ENCODE measurements around the gene MARCHF2.
"Not testable (repeated sequence)": the region's sequence is repeated elsewhere in the genome, so short reads cannot be mapped to it uniquely, and the experiment has no call there.

The MARCHF2 gene

DNA sequence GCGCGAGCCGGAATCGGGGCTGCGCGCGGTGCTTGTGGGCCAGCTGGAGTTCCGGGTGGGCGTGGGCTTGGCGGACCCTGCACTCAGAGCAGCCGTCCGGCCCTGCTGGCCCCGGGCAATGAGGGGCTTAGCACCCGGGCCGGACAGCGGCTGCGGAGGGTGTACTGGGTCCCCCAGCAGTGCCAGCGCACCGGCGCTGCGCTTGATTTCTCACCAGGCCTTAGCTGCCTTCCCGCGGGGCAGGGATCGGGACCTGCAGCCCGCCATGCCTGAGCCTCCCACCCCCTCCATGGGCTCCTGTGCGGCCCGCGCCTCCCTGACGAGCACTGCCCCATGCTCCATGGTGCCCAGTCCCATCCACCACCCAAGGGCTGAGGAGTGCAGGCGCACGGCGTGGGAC, 37.3 kb upstream of the MARCHF2 start:
- not testable (repeated sequence) for H3K27me3 ChIP-seq (ENCODE audit: control insufficient read depth, insufficient read depth, low read length); H3K36me3 ChIP-seq (ENCODE audit: control insufficient read depth, insufficient read depth, low read length); H3K27ac ChIP-seq (ENCODE audit: low read length); H3K4me1 ChIP-seq (ENCODE audit: control insufficient read depth, insufficient read depth, low read length); H3K9me3 ChIP-seq (ENCODE audit: control insufficient read depth, insufficient read depth, low read length); H3K4me3 ChIP-seq (ENCODE audit: low read length); DNase-seq (ENCODE audit: low read depth, low spot score)
- WGBS (ENCODE audit: insufficient coverage, insufficient read length), result no CpG with 5 or more reads among the region's 32 CpGs

DNA sequence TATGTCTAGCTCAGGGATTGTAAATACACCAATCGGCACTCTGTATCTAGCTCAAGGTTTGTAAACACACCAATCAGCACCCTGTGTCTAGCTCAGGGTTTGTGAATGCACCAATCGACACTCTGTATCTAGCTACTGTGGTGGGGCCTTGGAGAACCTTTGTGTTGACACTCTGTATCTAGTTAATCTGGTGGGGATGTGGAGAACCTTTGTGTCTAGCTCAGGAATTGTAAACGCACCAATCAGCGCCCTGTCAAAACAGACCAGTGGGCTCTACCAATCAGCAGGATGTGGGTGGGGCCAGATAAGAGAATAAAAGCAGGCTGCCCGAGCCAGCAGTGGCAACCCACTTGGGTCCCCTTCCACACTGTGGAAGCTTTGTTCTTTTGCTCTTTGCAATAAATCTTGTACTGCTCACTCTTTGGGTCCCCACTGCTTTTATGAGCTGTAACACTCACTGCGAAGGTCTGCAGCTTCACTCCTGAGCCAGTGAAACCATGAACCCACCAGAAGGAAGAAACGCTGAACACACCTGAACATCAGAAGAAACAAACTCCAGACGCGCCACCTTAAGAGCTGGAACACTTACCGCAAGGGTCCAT, 36.6 kb upstream of the MARCHF2 start:
- not testable (repeated sequence) for H3K9me3 ChIP-seq (ENCODE audit: control insufficient read depth, insufficient read depth, low read length); H3K27ac ChIP-seq (ENCODE audit: low read length); H3K4me1 ChIP-seq (ENCODE audit: control insufficient read depth, insufficient read depth, low read length); DNase-seq (ENCODE audit: low read depth, low spot score); H3K4me3 ChIP-seq (ENCODE audit: low read length); H3K36me3 ChIP-seq (ENCODE audit: control insufficient read depth, insufficient read depth, low read length); H3K27me3 ChIP-seq (ENCODE audit: control insufficient read depth, insufficient read depth, low read length)
- no CpG with 5 or more reads among the region's 10 CpGs for WGBS (ENCODE audit: insufficient coverage, insufficient read length)

DNA sequence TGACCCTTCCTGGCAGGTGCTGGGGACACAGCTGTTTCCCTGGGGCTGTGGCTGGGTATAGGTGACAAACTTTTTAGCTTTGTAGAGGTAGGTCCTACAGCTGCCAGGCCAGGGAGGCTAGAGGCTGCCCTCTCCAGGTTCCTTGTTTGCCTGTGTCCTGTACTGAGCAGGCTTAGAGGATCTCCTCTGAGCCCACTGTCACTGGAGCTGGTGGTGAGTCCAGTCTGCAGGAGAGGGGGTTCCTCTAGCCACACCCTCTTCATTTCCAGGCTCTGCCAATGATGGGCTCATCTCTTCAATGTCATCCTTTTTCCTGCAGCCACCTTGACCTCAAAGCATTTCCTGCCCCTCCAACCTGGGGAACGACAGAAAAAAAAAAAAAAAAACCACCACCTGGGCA, 35.5 kb upstream of the MARCHF2 start:
- DNase-seq (ENCODE audit: low read depth, low spot score), result no peak
- no CpG with 5 or more reads among the region's 1 CpG for WGBS (ENCODE audit: insufficient coverage, insufficient read length)
- H3K27ac ChIP-seq (ENCODE audit: low read length), result no peak overlapping the region
- H3K36me3 ChIP-seq (ENCODE audit: control insufficient read depth, insufficient read depth, low read length), result no peaks in the 10 kb centered on the region
- no peaks in the 10 kb centered on the region for H3K27me3 ChIP-seq (ENCODE audit: control insufficient read depth, insufficient read depth, low read length)
- H3K4me3 ChIP-seq (ENCODE audit: low read length), result no peak overlapping the region
- no peaks in the 10 kb centered on the region for H3K4me1 ChIP-seq (ENCODE audit: control insufficient read depth, insufficient read depth, low read length)
- H3K9me3 ChIP-seq (ENCODE audit: control insufficient read depth, insufficient read depth, low read length), result no peaks in the 10 kb centered on the region

DNA sequence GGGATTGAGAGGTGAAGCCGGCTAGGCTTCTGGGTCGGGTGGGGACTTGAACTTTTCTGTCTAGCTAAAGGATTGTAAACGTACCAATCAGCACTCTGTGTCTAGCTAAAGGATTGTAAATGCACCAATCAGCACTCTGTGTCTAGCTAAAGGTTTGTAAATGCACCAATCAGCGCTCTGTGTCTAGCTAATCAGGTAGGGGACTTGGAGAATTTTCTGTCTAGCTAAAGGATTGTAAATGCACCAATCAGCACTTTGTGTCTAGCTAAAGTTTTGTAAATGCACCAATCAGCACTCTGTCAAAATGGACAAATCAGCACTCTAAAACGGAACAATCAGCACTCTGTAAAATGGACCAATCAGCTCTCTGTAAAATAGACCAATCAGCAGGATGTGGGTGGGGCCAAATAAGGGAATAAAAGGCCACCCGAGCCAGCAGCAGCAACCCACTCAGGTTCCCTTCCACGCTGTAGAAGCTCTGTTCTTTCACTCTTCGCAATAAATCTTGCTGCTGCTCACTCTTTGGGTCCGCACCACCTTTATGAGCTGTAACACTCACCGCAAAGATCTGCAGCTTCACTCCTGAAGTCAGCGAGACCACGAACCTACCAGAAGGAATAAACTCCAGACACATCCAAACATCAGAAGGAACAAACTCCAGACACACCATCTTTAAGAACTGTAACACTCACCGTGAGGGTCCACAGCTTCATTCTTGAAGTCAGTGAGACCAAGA, 33.8 kb upstream of the MARCHF2 start:
- not testable (repeated sequence) for H3K27me3 ChIP-seq (ENCODE audit: control insufficient read depth, insufficient read depth, low read length); H3K4me3 ChIP-seq (ENCODE audit: low read length); DNase-seq (ENCODE audit: low read depth, low spot score); H3K36me3 ChIP-seq (ENCODE audit: control insufficient read depth, insufficient read depth, low read length); H3K27ac ChIP-seq (ENCODE audit: low read length); H3K4me1 ChIP-seq (ENCODE audit: control insufficient read depth, insufficient read depth, low read length); H3K9me3 ChIP-seq (ENCODE audit: control insufficient read depth, insufficient read depth, low read length)
- no CpG with 5 or more reads among the region's 13 CpGs for WGBS (ENCODE audit: insufficient coverage, insufficient read length)

DNA sequence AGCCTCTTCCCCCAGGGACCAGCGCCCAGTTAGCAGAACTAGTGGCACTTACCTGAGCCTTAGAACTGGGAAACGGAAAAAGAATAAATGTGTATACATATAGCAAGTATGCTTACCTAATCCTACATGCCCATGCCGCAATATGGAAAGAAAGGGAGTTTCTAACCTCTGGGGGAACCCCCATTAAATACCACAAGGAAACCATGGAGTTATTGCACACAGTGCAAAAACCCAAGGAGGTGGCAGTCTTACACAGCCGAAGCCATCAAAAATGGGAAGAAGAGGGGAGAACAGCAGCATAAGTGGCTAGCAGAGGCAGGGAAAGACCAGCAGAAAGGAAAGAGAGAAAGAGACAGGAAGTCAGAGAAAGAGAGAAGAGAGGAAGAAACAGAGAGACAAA, 28.5 kb upstream of the MARCHF2 start:
- not testable (repeated sequence) for H3K4me1 ChIP-seq (ENCODE audit: control insufficient read depth, insufficient read depth, low read length); H3K27me3 ChIP-seq (ENCODE audit: control insufficient read depth, insufficient read depth, low read length); H3K4me3 ChIP-seq (ENCODE audit: low read length); H3K36me3 ChIP-seq (ENCODE audit: control insufficient read depth, insufficient read depth, low read length); H3K9me3 ChIP-seq (ENCODE audit: control insufficient read depth, insufficient read depth, low read length); DNase-seq (ENCODE audit: low read depth, low spot score); H3K27ac ChIP-seq (ENCODE audit: low read length)
- no CpG with 5 or more reads among the region's 4 CpGs for WGBS (ENCODE audit: insufficient coverage, insufficient read length)

DNA sequence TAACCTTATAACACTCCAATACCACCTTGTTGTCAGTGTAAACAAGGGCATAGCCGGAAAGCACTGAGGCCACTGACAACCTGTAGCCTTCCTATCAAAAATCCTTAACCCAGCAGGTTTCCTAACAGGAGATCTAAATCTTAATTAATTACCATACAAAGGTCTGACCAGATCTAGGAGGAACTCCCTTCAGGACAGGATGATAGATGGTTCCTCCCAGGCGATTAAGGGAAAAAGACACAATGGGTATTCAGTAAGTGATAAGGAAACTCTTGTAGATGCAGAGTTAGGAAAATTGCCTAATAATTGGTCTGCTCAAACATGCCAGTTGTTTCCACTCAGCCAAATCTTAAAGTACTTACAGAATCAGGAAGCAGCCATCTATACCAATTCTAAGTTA, 28.0 kb upstream of the MARCHF2 start:
- not testable (repeated sequence) for H3K9me3 ChIP-seq (ENCODE audit: control insufficient read depth, insufficient read depth, low read length); DNase-seq (ENCODE audit: low read depth, low spot score); H3K27ac ChIP-seq (ENCODE audit: low read length); H3K4me3 ChIP-seq (ENCODE audit: low read length); H3K36me3 ChIP-seq (ENCODE audit: control insufficient read depth, insufficient read depth, low read length); H3K27me3 ChIP-seq (ENCODE audit: control insufficient read depth, insufficient read depth, low read length); H3K4me1 ChIP-seq (ENCODE audit: control insufficient read depth, insufficient read depth, low read length)
- no CpG with 5 or more reads among the region's 2 CpGs for WGBS (ENCODE audit: insufficient coverage, insufficient read length)

DNA sequence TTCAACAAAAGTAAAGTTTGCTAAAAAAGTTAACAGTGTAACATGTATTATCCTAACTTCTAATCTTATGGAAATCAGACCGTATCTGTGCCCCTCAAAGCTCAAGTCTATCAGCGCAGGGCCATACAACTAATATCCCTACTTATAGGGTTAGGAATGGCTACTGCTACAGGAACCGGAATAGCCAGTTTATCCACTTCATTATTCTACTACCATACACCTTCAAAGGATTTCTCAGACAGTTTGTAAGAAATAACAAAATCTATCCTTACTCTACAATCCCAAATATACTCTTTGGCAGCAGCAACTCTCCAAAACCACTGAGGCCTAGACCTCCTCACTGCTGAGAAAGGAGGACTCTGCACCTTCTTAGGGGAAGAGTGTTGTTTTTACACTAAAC, 27.5 kb upstream of the MARCHF2 start:
- WGBS (ENCODE audit: insufficient coverage, insufficient read length), result no CpG with 5 or more reads among the region's 3 CpGs
- H3K4me1 ChIP-seq (ENCODE audit: control insufficient read depth, insufficient read depth, low read length); H3K27me3 ChIP-seq (ENCODE audit: control insufficient read depth, insufficient read depth, low read length); H3K36me3 ChIP-seq (ENCODE audit: control insufficient read depth, insufficient read depth, low read length); DNase-seq (ENCODE audit: low read depth, low spot score); H3K4me3 ChIP-seq (ENCODE audit: low read length); H3K27ac ChIP-seq (ENCODE audit: low read length); H3K9me3 ChIP-seq (ENCODE audit: control insufficient read depth, insufficient read depth, low read length): not testable (repeated sequence)

DNA sequence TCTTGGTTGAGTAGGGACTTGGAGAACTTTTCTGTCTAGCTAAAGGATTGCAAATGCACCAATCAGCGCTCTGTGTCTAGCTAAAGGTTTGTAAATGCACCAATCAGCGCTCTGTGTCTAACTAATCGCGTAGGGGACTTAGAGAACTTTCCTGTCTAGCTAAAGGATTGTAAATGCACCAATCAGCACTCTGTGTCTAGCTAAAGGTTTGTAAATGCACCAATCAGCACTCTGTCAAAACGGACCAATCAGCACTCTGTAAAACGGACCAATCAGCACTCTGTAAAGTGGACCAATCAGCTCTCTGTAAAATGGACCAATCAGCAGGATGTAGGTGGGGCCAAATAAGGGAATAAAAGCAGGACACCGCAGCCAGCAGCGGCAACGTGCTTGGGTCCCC, 26.7 kb upstream of the MARCHF2 start:
- not testable (repeated sequence) for H3K36me3 ChIP-seq (ENCODE audit: control insufficient read depth, insufficient read depth, low read length); H3K9me3 ChIP-seq (ENCODE audit: control insufficient read depth, insufficient read depth, low read length); H3K4me3 ChIP-seq (ENCODE audit: low read length); DNase-seq (ENCODE audit: low read depth, low spot score); H3K27me3 ChIP-seq (ENCODE audit: control insufficient read depth, insufficient read depth, low read length); H3K27ac ChIP-seq (ENCODE audit: low read length); H3K4me1 ChIP-seq (ENCODE audit: control insufficient read depth, insufficient read depth, low read length)
- WGBS (ENCODE audit: insufficient coverage, insufficient read length), result no CpG with 5 or more reads among the region's 9 CpGs

DNA sequence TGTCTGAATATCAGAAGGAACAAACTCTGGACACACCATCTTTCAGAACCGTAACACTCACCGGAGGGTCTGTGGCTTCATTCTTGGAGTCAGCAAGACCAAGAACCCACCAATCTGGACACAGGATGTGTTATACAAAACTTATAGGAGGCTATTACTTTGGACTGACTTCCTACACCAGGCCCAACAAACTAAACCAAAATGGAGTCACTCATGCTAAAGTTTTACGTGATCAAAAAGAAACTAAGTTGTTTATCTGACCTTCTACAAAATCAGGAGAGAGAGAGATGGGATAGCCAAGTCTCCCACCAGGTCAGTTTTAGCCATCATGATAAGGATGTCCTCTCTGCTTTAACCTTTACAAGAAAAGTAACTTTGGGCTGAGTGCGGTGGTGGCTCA, 26.1 kb upstream of the MARCHF2 start:
- no peaks in the 10 kb centered on the region for H3K4me1 ChIP-seq (ENCODE audit: control insufficient read depth, insufficient read depth, low read length)
- no peak overlapping the region for H3K27ac ChIP-seq (ENCODE audit: low read length)
- no peaks in the 10 kb centered on the region for H3K9me3 ChIP-seq (ENCODE audit: control insufficient read depth, insufficient read depth, low read length)
- H3K36me3 ChIP-seq (ENCODE audit: control insufficient read depth, insufficient read depth, low read length), result no peaks in the 10 kb centered on the region
- no peak overlapping the region for H3K4me3 ChIP-seq (ENCODE audit: low read length)
- WGBS (ENCODE audit: insufficient coverage, insufficient read length), result no CpG with 5 or more reads among the region's 4 CpGs
- DNase-seq (ENCODE audit: low read depth, low spot score), result no peak
- no peaks in the 10 kb centered on the region for H3K27me3 ChIP-seq (ENCODE audit: control insufficient read depth, insufficient read depth, low read length)

DNA sequence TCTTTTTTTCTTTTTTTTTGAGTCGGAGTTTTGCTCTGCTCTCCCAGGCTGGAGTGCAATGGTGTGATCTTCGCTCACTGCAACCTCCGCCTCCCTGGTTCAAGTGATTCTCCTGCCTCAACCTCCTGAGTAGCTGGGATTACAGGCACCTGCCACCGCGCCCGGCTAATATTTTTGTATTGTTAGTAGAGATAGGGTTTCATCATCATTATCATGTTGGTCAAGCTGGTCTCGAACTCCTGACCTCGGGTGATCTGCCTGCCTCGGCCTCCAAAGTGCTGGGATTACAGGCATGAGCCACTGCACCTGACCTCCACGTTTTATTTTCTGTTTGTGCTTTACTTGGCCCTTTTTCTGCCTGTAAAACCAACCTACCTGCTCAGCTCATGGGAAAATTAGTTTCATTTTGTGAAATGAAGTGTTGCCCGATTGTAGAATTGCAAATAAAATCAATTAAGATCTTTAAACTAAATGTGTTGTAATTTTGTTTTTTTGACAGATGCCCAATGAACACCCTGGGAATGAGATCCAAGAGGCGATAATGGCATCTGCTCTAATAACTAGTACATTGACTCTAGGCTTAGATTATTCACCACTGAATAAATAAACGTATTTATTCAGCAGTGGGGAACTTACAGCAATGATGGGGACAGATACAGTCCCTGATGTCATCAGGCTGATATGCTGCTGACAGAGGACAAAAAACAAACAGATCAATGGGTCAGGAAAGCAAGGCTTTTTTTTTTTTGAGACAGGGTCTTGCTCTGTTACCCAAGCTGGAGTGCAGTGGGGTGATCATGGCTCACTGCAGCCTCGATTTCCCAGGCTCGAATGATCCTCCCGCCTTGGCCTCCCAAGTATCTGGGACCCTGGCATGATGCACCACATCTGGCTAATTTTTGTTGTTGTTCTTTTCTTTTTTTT, 25.2 kb upstream of the MARCHF2 start:
- no peak overlapping the region for H3K27ac ChIP-seq (ENCODE audit: low read length)
- no peak overlapping the region for H3K4me3 ChIP-seq (ENCODE audit: low read length)
- H3K36me3 ChIP-seq (ENCODE audit: control insufficient read depth, insufficient read depth, low read length), result no peaks in the 10 kb centered on the region
- no peak for DNase-seq (ENCODE audit: low read depth, low spot score)
- WGBS (ENCODE audit: insufficient coverage, insufficient read length), result no CpG with 5 or more reads among the region's 16 CpGs
- no peaks in the 10 kb centered on the region for H3K27me3 ChIP-seq (ENCODE audit: control insufficient read depth, insufficient read depth, low read length)
- H3K9me3 ChIP-seq (ENCODE audit: control insufficient read depth, insufficient read depth, low read length), result no peaks in the 10 kb centered on the region
- no peaks in the 10 kb centered on the region for H3K4me1 ChIP-seq (ENCODE audit: control insufficient read depth, insufficient read depth, low read length)
